NCI-H2107 (cell line): ENCODE data around the gene CCDC88C.
"Not testable (repeated sequence)": the region's sequence is repeated elsewhere in the genome, so short reads cannot be mapped to it uniquely, and the experiment has no call there.

Experiments used
- DNase-seq: peaks from one replicate; lab custom pipeline; 2025; lab: John Stamatoyannopoulos, UW

CCDC88C gene

DNA sequence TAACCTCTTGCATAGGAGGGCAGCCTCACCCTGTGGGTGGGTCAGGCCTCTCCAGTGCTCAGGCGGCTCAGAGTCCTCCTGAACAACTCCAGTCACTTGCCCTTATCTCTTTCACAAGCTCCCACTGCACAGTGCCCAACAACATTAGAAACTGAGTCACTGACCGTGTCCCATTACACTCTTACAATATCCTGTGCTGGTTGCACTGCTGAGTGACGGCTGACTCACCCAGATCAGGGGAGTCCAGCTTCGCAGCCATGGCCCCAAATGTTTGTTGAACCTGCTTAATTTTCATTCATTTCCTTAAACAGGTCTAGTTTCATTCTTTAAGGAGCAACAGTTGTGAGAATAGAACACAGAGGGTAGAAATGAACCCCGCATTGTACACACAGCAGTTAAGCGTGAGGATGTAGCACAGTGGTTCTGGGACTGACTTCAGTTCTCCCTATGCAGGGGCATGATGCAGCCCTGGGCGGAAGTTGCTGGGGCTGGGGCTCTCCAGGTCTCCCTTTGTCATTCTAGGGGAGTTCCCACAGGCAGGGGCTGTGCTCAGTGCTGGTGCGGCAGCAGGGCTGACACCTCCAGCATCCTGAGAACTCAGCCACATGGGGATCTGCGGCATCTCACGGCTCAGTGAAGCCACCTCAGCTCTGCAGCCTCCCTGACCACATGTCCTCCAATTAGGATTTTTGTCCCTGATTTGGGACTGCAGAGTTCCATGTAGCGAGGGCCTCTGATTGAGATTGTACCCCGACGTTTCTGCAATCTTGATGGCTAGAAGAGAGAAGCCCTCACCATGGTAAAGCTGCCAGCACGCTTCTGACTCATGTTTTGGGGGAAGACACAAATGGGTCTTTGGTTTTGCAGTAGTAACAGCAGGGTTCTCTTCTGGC is 189.3 kb downstream of the CCDC88C start:
- no peak for DNase-seq

DNA sequence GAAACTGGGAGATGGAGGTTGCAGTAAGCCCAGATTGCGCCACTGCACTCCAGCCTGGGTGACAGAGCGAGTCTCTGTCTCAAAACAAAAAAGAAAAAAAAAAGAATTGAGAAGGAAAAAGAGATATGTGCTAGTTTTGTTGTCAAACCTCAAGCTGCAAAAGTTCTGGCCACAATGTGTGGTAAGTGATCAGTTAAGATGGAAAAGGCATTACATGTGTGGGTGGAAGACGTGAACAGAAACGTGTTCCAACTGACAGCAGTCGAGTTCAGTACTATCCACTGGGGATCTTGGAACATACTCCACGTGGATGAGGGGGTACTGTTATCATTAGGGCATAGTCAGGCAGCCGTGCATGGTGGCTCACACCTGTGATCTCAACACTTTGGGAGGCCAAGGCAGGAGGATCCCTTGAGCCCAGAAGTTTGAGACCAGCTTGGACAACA is 190.4 kb downstream of the CCDC88C start:
- no peak for DNase-seq

DNA sequence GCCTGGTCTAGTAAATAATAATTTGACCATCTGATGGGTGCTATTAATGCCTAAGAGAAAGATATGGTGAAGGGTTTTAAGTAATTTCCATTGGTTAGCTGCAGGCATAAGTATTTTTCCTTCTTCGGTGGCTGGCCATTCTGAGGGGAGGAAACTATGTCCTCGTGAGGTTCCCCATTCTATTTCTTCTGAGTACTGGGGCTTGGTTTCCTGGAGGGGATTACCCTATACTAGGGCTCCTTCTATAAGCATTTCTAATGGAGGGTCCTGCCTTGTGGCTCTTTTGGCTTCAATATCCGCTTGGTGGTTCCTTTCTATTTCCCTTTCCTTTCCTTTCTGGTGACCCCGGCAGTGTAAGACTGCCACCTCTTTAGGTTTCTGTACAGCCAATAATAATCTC is 191.3 kb downstream of the CCDC88C start:
- DNase-seq, result not testable (repeated sequence)

DNA sequence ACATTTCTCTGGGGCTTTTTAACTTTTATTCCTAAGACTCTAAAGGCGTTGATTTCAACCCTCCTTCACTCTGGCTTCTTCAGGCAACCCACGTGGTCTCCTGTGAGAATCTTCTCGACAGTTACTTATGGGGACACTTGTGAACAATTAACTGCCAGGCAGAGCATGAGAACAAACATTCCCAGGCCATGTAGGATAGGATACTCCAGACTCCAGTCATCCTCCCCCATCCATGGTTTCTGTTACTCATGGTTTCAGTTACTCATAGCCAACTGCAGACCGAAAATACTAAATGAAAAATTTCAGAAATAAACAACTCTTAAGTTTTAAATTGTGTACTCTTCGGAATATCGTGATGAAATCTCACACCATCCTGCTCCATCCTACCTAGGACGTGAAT is 192.6 kb downstream of the CCDC88C start:
- DNase-seq, result no peak

DNA sequence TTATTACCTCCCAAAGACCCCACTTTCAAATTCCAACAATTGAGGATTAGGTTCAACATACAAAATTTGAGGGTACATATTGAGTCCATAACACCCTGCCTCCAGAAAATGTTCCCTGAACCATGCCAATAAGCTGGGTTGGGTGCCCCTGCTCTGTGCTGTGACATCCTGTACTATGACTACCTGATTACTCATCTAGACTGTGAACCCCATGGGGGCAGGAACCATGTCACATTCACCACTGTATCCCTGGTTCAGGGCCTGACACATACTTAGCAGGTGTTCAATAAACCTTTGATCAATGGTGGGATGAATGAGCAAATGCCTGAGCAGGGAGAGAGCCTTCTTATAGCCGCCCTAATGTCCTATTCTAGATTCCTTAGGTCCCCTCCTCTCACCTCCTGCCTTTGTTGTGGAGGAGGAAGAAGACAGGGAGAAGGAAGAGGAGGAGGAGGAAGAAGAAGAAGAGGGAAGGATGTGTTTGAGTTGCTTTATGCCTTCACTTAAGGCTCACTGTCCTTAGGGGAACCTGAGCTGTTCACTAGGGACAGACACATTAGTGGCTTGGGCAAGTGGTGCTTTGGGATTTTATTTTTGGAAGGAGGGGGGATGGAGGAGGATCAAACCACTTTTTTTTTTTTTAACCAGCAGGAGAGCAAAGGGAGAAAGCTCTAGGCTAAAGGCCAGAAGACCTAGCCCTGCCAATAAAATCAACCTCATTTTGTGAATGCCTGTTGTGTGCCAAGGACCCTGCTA is 194.4 kb downstream of the CCDC88C start:
- no peak for DNase-seq
